Temporal lobe (tissue), 2 donors: ENCODE measurements around the gene DDX51. TPM values are rescaled to one million over a fixed set of nuclear protein-coding genes. Genes with fewer than 3 reads are reported as not detected.

Source experiments
- small RNA-seq: library from RNA; depleted of rRNA; stranded (forward); fragments of <200 nt; gene quantifications from one replicate; pipeline ENCODE3, GENCODE V24; 2014; ENCODE audit warnings: low replicate concordance
- total RNA-seq: library from RNA; depleted of rRNA; stranded (reverse); fragments of >200 nt; gene quantifications from one replicate; pipeline ENCODE4 v1.2.3, GENCODE V29; 2014

Gene DDX51
- total RNA-seq, 1 donor from 2014 or later: 8.9 TPM

Small RNA genes lying within 50 kb of the gene (small RNA-seq; reads per million reads assigned to genes)
- gene AC138466.3: not detected

Other genes starting within 250 kb of the DDX51 start
- gene ULK1, start 249.7 kb downstream of the DDX51 start, total RNA-seq: 12.0 TPM
- gene PUS1, start 215.0 kb downstream of the DDX51 start, total RNA-seq: 3.9 TPM
- 21.6 TPM for gene EP400, start 194.4 kb downstream of the DDX51 start, total RNA-seq
- 6.9 TPM for gene NOC4L, start 138 bp upstream of the DDX51 start, total RNA-seq
- gene GALNT9, start 185.3 kb upstream of the DDX51 start, total RNA-seq: 5.4 TPM